OCI-LY1 (cell line): ENCODE measurements around the gene MYOCOS.

Experiments used
- H2AFZ ChIP-seq: fragments of 200-600 bp; sonication (generic), shearing (Covaris generic); 2 replicates; pipeline ENCODE4 v1.6.0; 2014; ENCODE audit warnings: antibody characterized with exemption, mild to moderate bottlenecking, low read length
- H3F3A ChIP-seq: fragments of 200-600 bp; sonication (generic), shearing (Covaris generic); 2 replicates; pipeline ENCODE4 v1.6.0; 2014; ENCODE audit warnings: mild to moderate bottlenecking, antibody characterized with exemption, low read length, moderate library complexity; ENCODE audit not compliant: insufficient read depth
- H3K27ac ChIP-seq: fragments of 200-600 bp; sonication (generic); 2 replicates; pipeline ENCODE4 v1.5.1; 2014; ENCODE audit warnings: low read length, mixed run types, mild to moderate bottlenecking, low read depth; ENCODE audit not compliant: poor library complexity, severe bottlenecking
- H3K27me3 ChIP-seq: fragments of 200-600 bp; sonication (generic); 2 replicates; pipeline ENCODE4 v1.6.0; 2014; ENCODE audit warnings: antibody characterized with exemption, mild to moderate bottlenecking, low read length, moderate library complexity; ENCODE audit not compliant: insufficient read depth
- H3K36me3 ChIP-seq: fragments of 200-600 bp; sonication (generic); 2 replicates; pipeline ENCODE4 v1.6.1; 2014; ENCODE audit warnings: mild to moderate bottlenecking, antibody characterized with exemption, low read length, moderate library complexity, mixed read lengths; ENCODE audit not compliant: insufficient read depth
- H3K4me1 ChIP-seq: fragments of 200-600 bp; sonication (generic); 2 replicates; pipeline ENCODE4 v1.5.1; 2014; ENCODE audit warnings: mild to moderate bottlenecking, low read length, moderate library complexity; ENCODE audit not compliant: insufficient read depth, severe bottlenecking
- H3K4me2 ChIP-seq: fragments of 200-600 bp; sonication (generic), shearing (Covaris generic); 2 replicates; pipeline ENCODE4 v1.6.1; 2014; ENCODE audit warnings: low read length
- H3K4me3 ChIP-seq: fragments of 200-600 bp; sonication (generic); 2 replicates; pipeline ENCODE4 v1.5.1; 2014; ENCODE audit warnings: low read length, low read depth, mild to moderate bottlenecking, mixed read lengths; ENCODE audit not compliant: poor library complexity, severe bottlenecking
- H3K79me2 ChIP-seq: fragments of 200-600 bp; shearing (Covaris generic); 2 replicates; pipeline ENCODE4 v1.6.1; 2016; ENCODE audit warnings: mixed run types, low read length, mixed read lengths; ENCODE audit not compliant: insufficient read depth
- H3K9ac ChIP-seq: fragments of 200-600 bp; sonication (generic), shearing (Covaris generic); 2 replicates; pipeline ENCODE4 v1.6.1; 2014; ENCODE audit warnings: mild to moderate bottlenecking, low read length, mixed read lengths
- H3K9me2 ChIP-seq: fragments of 200-600 bp; sonication (generic), shearing (Covaris generic); 2 replicates; pipeline ENCODE4 v1.6.1; 2014; ENCODE audit warnings: low read depth, mild to moderate bottlenecking, low read length, mixed read lengths
- H3K9me3 ChIP-seq: fragments of 200-600 bp; shearing (Covaris generic); 2 replicates; pipeline ENCODE4 v1.6.1; 2014; ENCODE audit warnings: low read length, mixed read lengths
- H4K20me1 ChIP-seq: fragments of 200-600 bp; sonication (generic), shearing (Covaris generic); 2 replicates; pipeline ENCODE4 v1.6.0; 2016; ENCODE audit warnings: mild to moderate bottlenecking, low read length; ENCODE audit not compliant: insufficient read depth
- CTCF ChIP-seq: fragments of 200-600 bp; sonication (generic), shearing (Covaris generic); IDR thresholded peaks from 2 replicates; pipeline ENCODE4 v1.5.1; 2017; ENCODE audit warnings: mild to moderate bottlenecking, antibody characterized with exemption, low read length, moderate library complexity, mixed read lengths
- EZH2 ChIP-seq: fragments of 200-600 bp; sonication (generic), shearing (Covaris generic); IDR thresholded peaks from 2 replicates; pipeline ENCODE4 v1.8.0; 2017; ENCODE audit warnings: borderline replicate concordance, mixed run types, mild to moderate bottlenecking, antibody characterized with exemption, low read length, moderate library complexity, mixed read lengths

MYOCOS gene

GRCh38 chr1:171668372-171668771 is 46.3 kb downstream of the MYOCOS start:
- H3K79me2 ChIP-seq: no peaks in the 10 kb centered on the region
- H2AFZ ChIP-seq: no peak overlapping the region
- no peaks in the 10 kb centered on the region for H3K4me1 ChIP-seq
- no peaks in the 10 kb centered on the region for H3K9me3 ChIP-seq
- no peaks in the 10 kb centered on the region for H3K36me3 ChIP-seq
- H3K9ac ChIP-seq: no peak overlapping the region
- H3K4me3 ChIP-seq: no peak overlapping the region
- TF ChIP-seq CTCF: no peak
- TF ChIP-seq EZH2: no peak
- H4K20me1 ChIP-seq: no peaks in the 10 kb centered on the region
- no peak overlapping the region for H3K4me2 ChIP-seq
- no peaks in the 10 kb centered on the region for H3K9me2 ChIP-seq
- H3K27me3 ChIP-seq: no peaks in the 10 kb centered on the region
- H3F3A ChIP-seq: no peaks in the 10 kb centered on the region
- no peak overlapping the region for H3K27ac ChIP-seq

GRCh38 chr1:171670739-171671138 is 48.7 kb downstream of the MYOCOS start:
- H3K9ac ChIP-seq: no peak overlapping the region
- no peak overlapping the region for H3K4me2 ChIP-seq
- H3K79me2 ChIP-seq: no peaks in the 10 kb centered on the region
- no peak overlapping the region for H3K27ac ChIP-seq
- no peak for TF ChIP-seq CTCF
- TF ChIP-seq EZH2: no peak
- no peaks in the 10 kb centered on the region for H4K20me1 ChIP-seq
- no peaks in the 10 kb centered on the region for H3F3A ChIP-seq
- no peak overlapping the region for H2AFZ ChIP-seq
- H3K9me3 ChIP-seq: no peaks in the 10 kb centered on the region
- no peak overlapping the region for H3K4me3 ChIP-seq
- H3K9me2 ChIP-seq: no peaks in the 10 kb centered on the region
- no peaks in the 10 kb centered on the region for H3K36me3 ChIP-seq
- H3K4me1 ChIP-seq: no peaks in the 10 kb centered on the region
- H3K27me3 ChIP-seq: no peaks in the 10 kb centered on the region

- no peaks in the 10 kb centered on the region for H3K36me3 ChIP-seq
- H3K4me3 ChIP-seq: no peak overlapping the region
- H4K20me1 ChIP-seq: no peaks in the 10 kb centered on the region
- no peak overlapping the region for H3K27ac ChIP-seq
- H3K9me2 ChIP-seq: no peaks in the 10 kb centered on the region
- no peak overlapping the region for H3K9ac ChIP-seq
- TF ChIP-seq CTCF: no peak
- no peak for TF ChIP-seq EZH2
- no peaks in the 10 kb centered on the region for H3F3A ChIP-seq
- no peaks in the 10 kb centered on the region for H3K27me3 ChIP-seq
- no peaks in the 10 kb centered on the region for H3K79me2 ChIP-seq
- no peak overlapping the region for H2AFZ ChIP-seq
- no peak overlapping the region for H3K4me2 ChIP-seq
- no peaks in the 10 kb centered on the region for H3K9me3 ChIP-seq
- no peaks in the 10 kb centered on the region for H3K4me1 ChIP-seq
Measured at GRCh38 chr1:171674431-171675405, 52.7 kb downstream of the MYOCOS start.
